ENCODE results near the gene CHRNA9.

DNA sequence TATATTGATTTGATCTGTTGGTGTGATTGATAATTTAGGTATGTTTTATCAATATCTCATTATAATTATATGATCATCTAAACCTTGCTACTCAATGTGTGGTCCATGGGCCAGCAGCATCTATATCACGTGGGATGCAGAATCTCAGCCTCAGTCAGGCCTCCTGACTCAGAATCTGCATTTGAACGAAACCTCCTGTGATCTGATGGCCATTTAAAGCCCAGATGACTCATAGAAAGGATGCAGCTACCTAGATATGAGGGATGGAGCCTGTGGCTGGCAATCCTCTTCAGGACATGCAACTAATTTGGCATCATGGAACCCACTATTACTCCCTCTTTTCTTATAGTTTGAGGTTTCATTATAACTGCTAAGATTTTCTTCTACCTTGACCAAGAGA lies 11.3 kb upstream of the CHRNA9 start:
- TF ChIP-seq POLR2A (IDR thresholded peaks at IDR 0.05; ENCODE audit: low read length) (no peak), GATA1 (IDR thresholded peaks at IDR 0.05; ENCODE audit: low read depth, low read length) (no peak)
